ENCODE data around the gene EYA2. TPM values are rescaled to one million over a fixed set of nuclear protein-coding genes. Genes with fewer than 3 reads are reported as not detected.
A peak's percentile ranks its signal among the peaks of the same experiment; 100 is the strongest.
"Not testable (repeated sequence)": the region's sequence is repeated elsewhere in the genome, so short reads cannot be mapped to it uniquely, and the experiment has no call there.

EYA2 gene
- total RNA-seq, 1 donor from 2014 or later = 1.4 TPM

DNA sequence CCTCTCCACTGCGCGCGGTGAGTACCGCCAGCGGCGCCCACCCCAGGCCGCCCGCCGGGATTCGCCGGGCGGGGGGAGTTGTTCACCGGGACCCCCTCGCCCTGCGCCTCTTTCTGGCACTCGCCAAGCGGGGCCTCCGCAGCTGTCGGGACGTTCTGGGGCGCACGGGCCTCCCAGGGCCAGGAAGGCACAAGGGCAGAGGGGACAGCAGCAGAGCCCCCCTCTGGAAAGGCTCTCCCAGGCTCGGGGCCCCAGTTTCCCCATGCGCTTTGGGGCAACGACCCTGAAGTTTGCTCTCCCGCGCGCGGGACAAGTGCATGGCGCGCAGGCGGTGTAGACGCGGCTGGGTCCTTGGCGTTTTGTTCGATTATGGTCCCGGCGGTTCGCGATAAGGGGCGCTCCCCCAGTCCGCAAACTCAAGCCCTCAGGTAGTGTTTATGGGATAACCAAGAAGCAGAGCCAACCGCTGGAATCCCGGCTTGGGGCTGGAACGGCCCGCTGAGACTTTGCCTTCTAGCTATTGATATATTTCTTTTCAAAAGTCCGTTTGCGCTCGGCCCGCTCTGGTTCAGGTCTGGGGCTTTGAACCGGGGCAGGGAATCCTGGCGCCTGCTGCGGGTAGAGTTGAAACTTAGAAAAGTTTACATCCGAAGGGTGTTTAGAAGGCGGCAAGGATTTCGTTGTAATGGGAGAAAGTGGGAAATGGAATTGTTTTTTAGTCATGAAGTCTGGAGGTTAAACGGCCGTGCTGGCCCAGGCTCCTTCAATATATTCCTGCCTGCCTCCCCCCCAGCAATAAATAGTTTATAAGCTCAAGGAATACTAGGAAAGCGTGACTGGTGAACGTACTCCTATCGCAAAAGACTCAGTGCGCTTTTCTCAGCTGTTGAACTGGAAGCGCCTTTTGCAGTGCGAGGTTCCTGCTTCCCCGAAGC lies 595 bp downstream of the EYA2 start:
- ATAC-seq = peak; percentile 35
- no peak for DNase-seq

GRCh38 chr20:46895906-46896242 lies 1.2 kb downstream of the EYA2 start:
- intact Hi-C loops (cut with micrococcal nuclease) = no loop called here
- no peak for ATAC-seq
- DNase-seq = no peak

More for the DNA sequence above, 595 bp downstream of the EYA2 start:
- intact Hi-C loops (cut with micrococcal nuclease) = no loop called here

- ATAC-seq (no peak), DNase-seq (no peak)
- intact Hi-C loops (cut with micrococcal nuclease) = no loop called here
Measured at GRCh38 chr20:46897328-46897880, 2.8 kb downstream of the EYA2 start.

DNA sequence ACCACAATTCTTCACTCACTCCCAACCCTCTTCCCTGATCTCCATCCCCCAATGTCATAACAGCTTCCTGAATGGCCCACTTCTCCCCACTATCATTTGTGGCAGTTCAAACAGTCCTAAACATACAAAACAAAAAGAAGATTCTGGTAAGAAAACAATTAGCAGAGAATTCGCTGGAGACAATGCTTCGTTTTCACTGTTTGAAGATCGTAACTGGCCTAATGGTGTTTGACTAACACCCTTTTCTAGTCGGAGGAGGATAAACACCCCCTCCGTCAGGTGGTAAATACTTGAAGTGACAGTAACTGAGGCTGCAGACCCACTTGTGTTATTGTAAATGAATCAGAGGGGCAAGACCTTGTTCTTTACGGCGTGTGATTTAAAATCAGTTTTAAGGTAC lies 3.8 kb downstream of the EYA2 start:
- intact Hi-C loops (cut with micrococcal nuclease) = no loop called here
- ATAC-seq (no peak), DNase-seq (no peak)

DNA sequence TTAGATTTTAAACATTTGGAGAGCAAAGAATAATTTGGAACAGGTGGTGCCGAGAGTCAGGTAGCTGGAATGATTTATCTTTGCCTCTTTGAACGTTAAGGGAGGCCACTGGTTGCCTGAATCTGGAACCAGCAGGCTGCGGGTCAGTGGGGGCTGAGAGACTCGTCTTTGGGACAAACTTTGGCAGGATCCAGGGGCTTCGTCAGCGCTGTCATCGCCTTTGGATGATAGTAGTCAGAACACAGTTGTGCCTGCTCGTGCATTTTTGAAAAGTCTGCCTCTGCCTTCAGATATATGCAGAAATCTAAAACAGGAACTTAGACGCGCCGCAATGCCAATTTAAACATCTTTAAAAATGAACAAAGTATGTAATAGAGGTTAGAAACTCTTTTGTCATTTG lies 5.0 kb downstream of the EYA2 start:
- ATAC-seq (peak; percentile 65), DNase-seq (peak; percentile 69)
- intact Hi-C loops (cut with micrococcal nuclease) = no loop called here

- ATAC-seq (peak; percentile 39), DNase-seq (no peak)
- intact Hi-C loops (cut with micrococcal nuclease) = no loop called here
Measured at GRCh38 chr20:46900086-46900485, 5.4 kb downstream of the EYA2 start.

DNA sequence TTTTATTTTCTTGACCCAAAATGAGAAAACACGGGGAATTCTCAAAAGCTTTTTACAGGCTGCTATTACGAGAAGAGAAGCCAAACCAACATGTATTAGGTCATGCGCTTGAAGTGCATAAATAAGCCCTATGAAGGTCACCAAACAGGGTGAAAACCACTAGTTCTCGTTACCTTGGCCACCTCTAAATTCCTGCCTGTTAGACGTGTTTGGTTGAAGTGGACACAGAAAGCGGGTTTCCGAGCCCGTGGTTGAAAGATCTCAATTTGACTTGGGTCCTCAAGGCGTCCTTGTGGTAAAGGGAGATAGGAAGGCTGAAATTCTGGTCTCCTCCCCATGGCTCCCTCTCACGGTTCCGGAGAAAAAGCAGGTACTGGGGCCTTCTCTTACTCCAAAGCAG lies 6.2 kb downstream of the EYA2 start:
- intact Hi-C loops (cut with micrococcal nuclease) = no loop called here
- ATAC-seq (no peak), DNase-seq (no peak)

- DNase-seq (no peak), ATAC-seq (no peak)
- intact Hi-C loops (cut with micrococcal nuclease) = no loop called here
Measured at GRCh38 chr20:46901638-46902037, 7.0 kb downstream of the EYA2 start.

DNA sequence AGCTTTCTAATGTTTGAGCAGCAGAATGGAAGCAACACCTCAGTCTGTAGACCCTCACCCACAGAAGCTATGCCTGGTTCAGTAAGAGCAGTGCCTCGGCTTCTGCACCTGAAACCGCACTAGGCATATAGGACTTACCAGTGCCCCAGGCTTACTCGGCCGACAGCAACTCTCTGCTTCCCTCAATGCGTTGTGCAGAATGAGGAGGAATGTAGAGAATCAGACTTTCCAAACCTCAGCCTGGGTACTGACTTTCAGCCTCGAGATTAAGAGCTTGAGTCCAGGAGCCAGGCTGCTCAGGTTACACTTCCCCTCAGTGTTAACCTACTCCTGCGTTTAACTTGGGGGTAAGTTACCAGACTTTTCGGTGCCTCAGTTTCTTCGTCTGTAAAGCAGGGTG lies 8.6 kb downstream of the EYA2 start:
- intact Hi-C loops (cut with micrococcal nuclease) = no loop called here
- DNase-seq = no peak
- no peak for ATAC-seq

GRCh38 chr20:46903937-46904336 lies 9.3 kb downstream of the EYA2 start:
- ATAC-seq (no peak), DNase-seq (no peak)
- intact Hi-C loops (cut with micrococcal nuclease) = no loop called here

- DNase-seq (no peak), ATAC-seq (no peak)
- intact Hi-C loops (cut with micrococcal nuclease) = no loop called here
Measured at GRCh38 chr20:46905364-46906125, 10.9 kb downstream of the EYA2 start.

DNA sequence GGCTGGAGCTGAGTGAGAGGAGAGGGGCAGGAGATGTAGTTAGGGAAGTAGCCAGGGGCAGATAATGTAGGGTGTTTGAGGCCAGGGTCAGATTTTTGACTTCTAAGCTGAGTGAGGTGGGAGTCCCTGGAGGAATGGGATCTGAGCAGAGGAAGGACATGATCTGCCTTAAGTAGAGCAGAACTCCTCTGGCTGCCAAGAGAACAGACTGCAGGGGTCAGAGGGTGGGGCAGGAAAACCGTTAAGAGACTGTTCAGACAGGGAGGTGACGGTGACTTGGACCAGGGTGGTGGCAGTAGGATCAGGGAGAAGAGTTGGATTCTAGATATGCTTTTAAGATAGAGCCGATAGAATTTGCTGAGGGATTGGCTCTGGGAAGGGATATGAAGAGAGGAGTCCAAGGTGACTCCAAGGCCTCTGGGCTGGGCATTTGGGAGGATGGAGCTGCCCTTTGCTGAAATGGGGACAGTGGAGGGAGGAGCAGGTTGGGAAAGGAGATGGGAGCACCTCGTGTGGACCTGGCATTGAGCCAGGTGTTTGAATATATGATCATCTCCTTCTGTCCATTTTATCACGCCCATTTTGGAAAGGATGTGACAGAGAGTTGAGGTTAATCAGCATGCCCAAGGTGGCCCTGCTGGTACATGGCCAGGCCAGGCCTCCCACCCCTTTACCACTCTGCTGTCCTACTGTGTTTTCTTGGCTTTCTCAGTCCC lies 18.8 kb downstream of the EYA2 start:
- ATAC-seq = no peak
- intact Hi-C loops (cut with micrococcal nuclease) = no loop called here
- no peak for DNase-seq

DNA sequence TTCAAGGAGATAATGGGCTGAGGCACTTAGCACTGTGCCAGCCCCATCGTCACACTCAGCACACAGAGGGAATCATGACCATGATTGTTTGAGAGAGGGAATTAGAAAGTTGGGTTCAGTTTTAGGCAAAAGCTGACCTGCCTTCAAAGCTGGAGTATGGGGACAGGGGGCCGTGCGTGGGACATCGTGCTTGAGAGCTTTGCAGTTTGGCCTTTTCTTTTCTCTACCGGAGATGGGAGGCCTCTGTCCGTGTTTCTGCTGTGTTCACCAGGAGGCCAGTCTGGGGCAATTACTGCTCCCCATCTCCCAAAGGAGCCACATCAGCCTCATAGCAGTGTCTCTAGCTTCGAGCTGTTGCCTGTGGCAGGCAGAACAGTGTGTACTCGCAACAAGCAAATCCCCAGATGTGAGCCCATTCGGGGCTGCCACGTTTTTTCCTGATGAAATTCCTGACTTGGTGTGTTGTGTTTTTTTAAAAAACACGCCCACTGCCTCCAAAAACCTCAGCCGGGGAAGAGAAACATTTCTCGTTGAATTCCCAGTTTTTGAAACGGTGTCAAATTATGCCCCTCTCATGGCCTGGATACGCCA lies 20.2 kb downstream of the EYA2 start:
- DNase-seq = peak; percentile 49
- intact Hi-C loops (cut with micrococcal nuclease) = no loop called here
- ATAC-seq = peak; percentile 52

DNA sequence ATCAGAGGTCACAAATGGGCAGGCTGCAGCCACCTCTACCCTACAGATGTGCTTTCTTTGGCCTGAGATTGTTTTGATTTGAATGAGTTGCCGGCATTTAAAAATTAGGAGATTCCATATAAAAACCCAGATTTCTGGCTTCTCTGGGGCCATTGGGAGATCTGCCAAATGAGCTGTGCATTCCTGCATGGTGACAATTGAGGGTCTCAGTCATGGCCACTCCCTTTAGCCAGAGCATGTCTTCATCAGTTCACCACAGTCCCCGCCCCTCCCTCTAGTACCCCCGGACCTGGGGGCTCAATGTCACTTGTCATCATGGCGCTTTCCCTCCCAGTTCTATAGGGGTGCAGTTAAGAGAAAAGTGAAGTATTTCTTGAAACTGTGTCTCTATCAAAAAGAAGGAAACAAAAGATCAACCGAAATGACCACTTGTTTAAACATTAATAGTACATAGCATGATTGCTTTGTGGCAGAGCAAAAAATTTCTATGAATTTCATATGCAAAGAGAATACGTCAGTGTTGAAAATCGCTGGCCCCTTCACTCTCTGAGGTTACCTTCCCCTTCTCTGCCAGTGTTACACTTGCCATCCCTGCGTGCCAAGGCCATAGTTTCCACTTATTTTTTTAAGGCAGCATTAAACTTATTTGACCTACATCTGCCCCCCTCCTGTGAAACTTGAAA lies 21.1 kb downstream of the EYA2 start:
- intact Hi-C loops (cut with micrococcal nuclease) = no loop called here
- ATAC-seq = no peak
- no peak for DNase-seq

DNA sequence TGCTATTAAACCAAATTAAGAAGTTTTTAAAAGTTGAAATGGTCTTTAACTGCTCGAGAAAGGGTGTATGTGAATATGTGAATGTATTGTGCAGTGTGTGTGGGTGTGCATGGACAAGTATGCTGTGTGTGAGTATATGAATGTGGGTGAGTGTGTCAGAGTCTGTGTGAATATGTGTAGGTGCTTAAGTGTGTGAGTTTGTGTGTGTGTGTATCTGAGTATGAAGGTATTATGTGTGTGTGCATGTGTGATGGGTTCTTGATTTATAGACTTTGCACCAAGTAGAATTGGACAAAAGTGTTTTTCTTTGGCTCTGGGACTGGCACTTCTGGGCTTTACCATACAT lies 21.6 kb downstream of the EYA2 start:
- ATAC-seq (no peak), DNase-seq (no peak)
- intact Hi-C loops (cut with micrococcal nuclease) = no loop called here

DNA sequence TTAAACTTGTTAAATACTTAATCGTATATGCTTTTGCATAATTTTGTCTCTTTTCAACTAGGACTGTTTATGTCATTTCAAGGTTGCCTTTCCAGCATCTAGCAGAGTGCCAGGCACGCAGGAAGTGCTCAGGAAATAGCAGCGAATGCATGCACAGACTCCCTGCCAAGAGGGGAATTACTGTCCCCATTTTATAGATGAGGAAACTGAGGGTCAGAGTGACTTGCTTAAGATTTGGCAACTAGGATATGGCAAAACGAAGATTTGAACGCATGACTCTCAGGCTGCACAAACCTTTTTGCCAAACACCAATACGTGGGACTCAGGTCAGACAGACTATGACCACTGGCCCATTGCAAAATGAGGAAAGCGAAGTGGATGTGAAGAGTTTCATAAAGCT lies 22.5 kb downstream of the EYA2 start:
- intact Hi-C loops (cut with micrococcal nuclease) = no loop called here
- ATAC-seq (no peak), DNase-seq (no peak)

- ATAC-seq (no peak), DNase-seq (no peak)
- intact Hi-C loops (cut with micrococcal nuclease) = no loop called here
Measured at GRCh38 chr20:46920114-46920513, 25.5 kb downstream of the EYA2 start.

DNA sequence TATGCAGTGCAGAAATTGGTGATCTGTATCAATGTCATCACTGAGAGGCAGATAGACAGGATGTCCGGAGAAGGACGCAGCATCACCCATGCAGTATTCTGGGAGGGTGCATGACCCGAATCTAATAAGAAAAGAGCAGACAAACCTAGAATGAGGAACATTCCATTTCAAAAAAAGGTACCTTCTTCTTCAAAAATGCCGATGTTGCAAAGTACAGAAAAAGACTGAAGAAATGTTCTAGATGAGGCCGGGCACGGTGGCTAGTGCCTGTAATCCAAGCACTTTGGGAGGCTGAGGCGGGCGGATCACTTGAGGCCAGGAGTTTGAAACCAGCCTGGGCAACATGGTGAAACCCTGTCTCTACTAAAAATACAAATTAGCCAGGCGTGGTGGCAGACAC lies 28.2 kb downstream of the EYA2 start:
- DNase-seq; ATAC-seq; intact Hi-C loops (cut with micrococcal nuclease): not testable (repeated sequence)

GRCh38 chr20:46923550-46923949 lies 28.9 kb downstream of the EYA2 start:
- ATAC-seq (no peak), DNase-seq (no peak)
- intact Hi-C loops (cut with micrococcal nuclease) = no loop called here

Measured in left ventricle myocardium superior (tissue), 1 donor.